Astrocyte of the cerebellum (primary cell): ENCODE measurements around the gene RTCB.
"Not testable (repeated sequence)": the region's sequence is repeated elsewhere in the genome, so short reads cannot be mapped to it uniquely, and the experiment has no call there.

ENCODE experiments used
- DNase-seq: peaks from one replicate; pipeline ENCODE4 v3.0.0-alpha.2; 2011; ENCODE audit warnings: low read depth
- H3K4me3 ChIP-seq: 2 replicates; pipeline ENCODE4 v1.5.1; 2011; ENCODE audit warnings: mild to moderate bottlenecking, low read depth, low read length, moderate library complexity
- CTCF ChIP-seq: IDR thresholded peaks from 2 replicates; pipeline ENCODE4 v1.5.1; 2012; ENCODE audit warnings: low read length, low read depth, moderate library complexity, mild to moderate bottlenecking; ENCODE audit errors: missing control alignments
- in situ Hi-C: cut with HindIII; loops from 2 replicates; pipeline ENCODE4 v1.10.0; 2017; ENCODE audit warnings: low sequenced_read_pairs

Gene RTCB

GRCh38 chr22:32380991-32381390 lies 31.1 kb downstream of the RTCB start:
- no peak overlapping the region for H3K4me3 ChIP-seq
- no peak for DNase-seq
- in situ Hi-C loops: no loop called here
- no peak for TF ChIP-seq CTCF

- DNase-seq: no peak
- peak; percentile 93 for TF ChIP-seq CTCF
- in situ Hi-C loops: no loop called here
- no peak overlapping the region for H3K4me3 ChIP-seq
Observed at GRCh38 chr22:32378707-32379272, 33.3 kb downstream of the RTCB start.

GRCh38 chr22:32376681-32377080 lies 35.4 kb downstream of the RTCB start:
- in situ Hi-C loops: no loop called here
- no peak for DNase-seq
- H3K4me3 ChIP-seq: no peak overlapping the region
- TF ChIP-seq CTCF: no peak

DNA sequence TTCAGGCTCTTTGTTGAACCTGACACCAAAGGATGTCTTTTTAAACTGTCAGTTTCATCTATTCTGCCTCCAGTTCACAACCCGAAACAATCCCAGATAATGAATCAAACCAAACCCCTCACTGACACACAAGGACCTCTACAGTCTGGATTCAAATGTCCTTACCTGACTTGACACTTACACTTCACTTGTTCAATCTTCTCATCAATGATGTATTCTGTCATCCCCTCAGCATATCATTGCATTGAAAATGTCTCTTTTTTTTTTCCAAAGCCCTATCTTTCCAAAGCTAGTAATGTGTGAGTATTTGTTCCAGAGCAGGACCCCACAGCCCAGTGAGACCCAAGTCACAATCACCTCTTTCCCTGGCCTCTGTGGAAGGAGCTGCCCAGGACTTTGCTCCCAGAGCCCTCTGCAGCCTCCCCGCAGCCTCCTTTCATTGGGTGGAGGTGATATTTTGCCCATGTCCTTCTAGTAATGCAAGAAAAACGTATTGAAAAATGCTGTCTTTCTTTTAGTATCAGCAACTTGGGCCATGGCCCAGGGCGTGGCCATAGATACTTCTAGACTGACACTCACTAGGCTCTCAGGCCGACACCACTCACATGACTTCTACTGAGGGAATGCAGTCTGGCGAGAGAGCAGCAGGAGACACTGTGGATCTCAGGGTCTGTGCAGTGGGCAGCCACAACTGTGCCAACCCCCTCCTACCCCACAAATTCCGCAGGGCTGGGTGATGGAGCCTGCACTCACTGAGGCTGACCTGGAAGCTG lies 36.2 kb downstream of the RTCB start:
- no peak for TF ChIP-seq CTCF
- in situ Hi-C loops: no loop called here
- DNase-seq: no peak
- H3K4me3 ChIP-seq: no peak overlapping the region

- TF ChIP-seq CTCF: no peak
- H3K4me3 ChIP-seq: no peak overlapping the region
- in situ Hi-C loops: no loop called here
- no peak for DNase-seq
Observed at GRCh38 chr22:32364210-32364609, 47.8 kb downstream of the RTCB start.

DNA sequence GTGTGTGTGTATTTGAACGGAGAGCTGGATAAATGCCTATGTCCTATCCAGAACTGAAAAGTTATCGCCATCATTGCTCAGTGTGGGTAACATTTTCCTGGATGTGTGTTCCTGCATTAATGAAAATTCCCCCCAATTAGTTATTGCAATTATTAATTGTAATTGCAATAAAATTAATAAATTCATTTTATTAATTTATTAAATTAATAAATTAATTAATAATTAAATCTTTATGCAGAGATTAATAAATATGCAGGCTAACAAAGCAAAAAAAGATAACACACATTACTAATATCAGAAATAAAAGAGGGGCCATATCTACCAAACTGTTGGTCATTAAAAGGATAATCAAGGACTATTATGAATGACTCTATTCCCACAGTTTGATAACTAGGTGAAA lies 50.8 kb downstream of the RTCB start:
- in situ Hi-C loops: no loop called here
- no peak for TF ChIP-seq CTCF
- DNase-seq: no peak
- no peak overlapping the region for H3K4me3 ChIP-seq

GRCh38 chr22:32360096-32360495 lies 52.0 kb downstream of the RTCB start:
- DNase-seq, H3K4me3 ChIP-seq, in situ Hi-C loops: not testable (repeated sequence)

DNA sequence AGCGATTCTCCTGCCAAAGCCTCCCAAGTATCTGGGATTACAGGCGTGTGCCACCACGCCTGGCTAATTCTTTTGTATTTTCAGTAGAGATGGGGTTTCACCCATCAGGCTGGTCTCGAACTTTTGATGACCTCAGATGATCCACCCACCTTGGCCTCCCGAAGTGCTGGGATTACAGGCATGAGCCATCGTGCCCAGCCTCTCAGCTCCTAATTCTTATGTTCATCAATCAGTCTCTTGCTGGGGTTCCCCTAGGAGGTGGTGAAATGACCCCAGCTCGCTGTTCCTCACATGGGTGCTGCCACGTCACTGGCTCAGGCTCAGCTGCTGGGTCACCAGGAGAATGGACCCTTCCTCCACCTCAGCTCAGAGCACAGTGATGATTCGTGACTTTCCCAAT lies 54.5 kb downstream of the RTCB start, which contains the start of gene RFPL3:
Gene RFPL3, plus strand, starts transcription at position 301 of the 400 bp plus-strand sequence. CDS start 205 bp downstream, outside the sequence.
- in situ Hi-C loops: not testable (repeated sequence)

More for the DNA sequence above, 54.5 kb downstream of the RTCB start, which contains the start of gene RFPL3:
- H3K4me3 ChIP-seq, DNase-seq: not testable (repeated sequence)
